GM12873 (cell line): ENCODE data around the gene SLC10A7.

Source experiments
- CTCF ChIP-seq: IDR thresholded peaks from 2 replicates; pipeline ENCODE4 v1.5.1; 2012; ENCODE audit warnings: low read depth, mild to moderate bottlenecking, moderate library complexity, low read length, control low read depth; ENCODE audit not compliant: insufficient read depth; ENCODE audit errors: missing control alignments

The SLC10A7 gene

GRCh38 chr4:146288193-146288592 is 233.5 kb downstream of the SLC10A7 start:
- no peak for TF ChIP-seq CTCF

- TF ChIP-seq CTCF: no peak
Observed at GRCh38 chr4:146285037-146285436, 236.7 kb downstream of the SLC10A7 start.

- no peak for TF ChIP-seq CTCF
Observed at GRCh38 chr4:146283758-146284651, 237.7 kb downstream of the SLC10A7 start.

GRCh38 chr4:146282657-146283056 is 239.1 kb downstream of the SLC10A7 start:
- TF ChIP-seq CTCF: no peak

- no peak for TF ChIP-seq CTCF
Observed at GRCh38 chr4:146278986-146279385, 242.8 kb downstream of the SLC10A7 start.

GRCh38 chr4:146275370-146275769 is 246.4 kb downstream of the SLC10A7 start:
- TF ChIP-seq CTCF: no peak

GRCh38 chr4:146274774-146275173 is 247.0 kb downstream of the SLC10A7 start:
- TF ChIP-seq CTCF: no peak
